ENCODE measurements around the gene RRBP1.

Gene RRBP1

GRCh38 chr20:17652411-17652810, 29.6 kb downstream of the RRBP1 start:
- TF ChIP-seq, protein P1, sequence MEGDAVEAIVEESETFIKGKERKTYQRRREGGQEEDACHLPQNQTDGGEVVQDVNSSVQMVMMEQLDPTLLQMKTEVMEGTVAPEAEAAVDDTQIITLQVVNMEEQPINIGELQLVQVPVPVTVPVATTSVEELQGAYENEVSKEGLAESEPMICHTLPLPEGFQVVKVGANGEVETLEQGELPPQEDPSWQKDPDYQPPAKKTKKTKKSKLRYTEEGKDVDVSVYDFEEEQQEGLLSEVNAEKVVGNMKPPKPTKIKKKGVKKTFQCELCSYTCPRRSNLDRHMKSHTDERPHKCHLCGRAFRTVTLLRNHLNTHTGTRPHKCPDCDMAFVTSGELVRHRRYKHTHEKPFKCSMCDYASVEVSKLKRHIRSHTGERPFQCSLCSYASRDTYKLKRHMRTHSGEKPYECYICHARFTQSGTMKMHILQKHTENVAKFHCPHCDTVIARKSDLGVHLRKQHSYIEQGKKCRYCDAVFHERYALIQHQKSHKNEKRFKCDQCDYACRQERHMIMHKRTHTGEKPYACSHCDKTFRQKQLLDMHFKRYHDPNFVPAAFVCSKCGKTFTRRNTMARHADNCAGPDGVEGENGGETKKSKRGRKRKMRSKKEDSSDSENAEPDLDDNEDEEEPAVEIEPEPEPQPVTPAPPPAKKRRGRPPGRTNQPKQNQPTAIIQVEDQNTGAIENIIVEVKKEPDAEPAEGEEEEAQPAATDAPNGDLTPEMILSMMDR (IDR thresholded peaks at IDR 0.05), result no peak

- TF ChIP-seq, protein P1 (IDR thresholded peaks at IDR 0.05), result peak; percentile 40
These were observed 30.2 kb downstream of the RRBP1 start for GRCh38 chr20:17651760-17652388.

DNA sequence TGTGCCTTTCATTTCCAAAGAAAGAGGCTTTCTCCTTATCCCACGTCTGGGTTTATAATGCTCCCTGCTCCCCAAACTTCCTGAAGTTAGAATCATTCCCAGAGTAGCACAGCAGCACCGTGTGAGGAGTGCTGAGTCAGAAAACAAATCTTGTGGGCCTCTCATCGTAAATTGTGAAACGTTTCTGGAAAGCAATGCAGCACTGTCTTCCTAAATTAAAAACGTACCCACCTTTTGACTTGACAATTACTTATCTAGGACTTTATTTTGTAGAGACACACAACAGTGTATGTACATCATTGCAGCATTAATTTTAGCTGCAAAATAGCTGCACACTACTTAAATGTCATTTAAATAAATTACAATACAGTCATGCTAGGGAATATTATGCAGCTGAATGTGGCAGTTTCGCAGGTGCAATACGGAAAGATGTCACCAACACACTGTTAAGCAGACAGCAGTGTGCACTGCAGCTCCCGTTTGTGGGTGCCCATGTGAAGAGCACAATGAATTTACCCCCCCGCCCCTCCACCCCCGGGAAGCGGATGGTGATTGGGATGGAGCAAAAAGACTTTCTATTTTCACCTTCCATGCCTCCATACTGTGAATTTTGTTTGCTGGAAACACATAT, 30.8 kb downstream of the RRBP1 start:
- TF ChIP-seq, protein P1 (IDR thresholded peaks at IDR 0.05), result no peak

- TF ChIP-seq, protein P1 (IDR thresholded peaks at IDR 0.05), result no peak
These were observed 31.5 kb downstream of the RRBP1 start for GRCh38 chr20:17650301-17651128.

DNA sequence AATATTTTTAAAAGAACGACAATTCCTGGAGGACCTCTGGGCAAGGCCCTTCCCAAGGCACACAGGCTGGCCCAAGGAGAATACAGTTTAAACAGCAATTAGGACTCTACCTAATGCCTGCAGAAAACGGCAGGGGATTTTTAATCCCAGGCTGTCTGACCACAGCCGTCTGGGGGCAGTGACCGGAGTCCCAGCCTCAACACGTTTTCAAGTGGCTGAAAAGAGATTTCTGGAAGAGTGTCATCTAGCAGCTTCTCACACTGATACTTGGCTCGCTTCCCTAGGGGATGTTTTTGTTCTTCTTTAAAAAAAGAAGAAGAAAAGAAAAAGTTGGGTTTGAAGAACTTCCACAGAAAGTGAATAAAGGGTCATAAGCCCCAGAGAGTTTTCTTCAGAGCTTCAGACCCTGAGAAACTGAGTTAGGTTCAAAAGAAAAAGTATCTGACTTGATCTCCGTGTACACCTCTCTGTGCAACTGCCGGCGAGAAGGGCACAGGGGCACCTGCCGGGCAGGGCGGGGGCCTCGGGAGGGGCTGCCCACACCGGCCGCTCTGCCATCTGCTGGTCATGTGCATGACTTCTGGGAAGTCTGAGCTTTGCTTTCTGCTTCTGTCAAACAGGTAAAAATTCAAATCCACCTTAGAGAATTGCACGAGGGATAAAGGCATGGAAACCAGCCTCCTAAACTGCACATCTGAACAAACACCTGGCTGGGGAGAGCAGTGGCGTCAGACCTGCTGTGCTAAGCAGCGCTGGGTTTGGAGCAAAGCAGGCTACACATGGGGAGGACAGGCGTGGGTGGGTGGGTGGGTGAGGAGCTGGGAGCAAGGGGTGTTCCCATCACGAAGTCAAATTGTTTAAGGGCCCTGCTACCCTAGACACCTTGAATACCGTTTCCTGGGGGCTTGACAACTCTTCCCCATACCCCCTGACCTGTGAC, 33.0 kb downstream of the RRBP1 start:
- TF ChIP-seq, protein P1 (IDR thresholded peaks at IDR 0.05), result peak; percentile 54

- TF ChIP-seq, protein P1 (IDR thresholded peaks at IDR 0.05), result no peak
These were observed 33.8 kb downstream of the RRBP1 start for GRCh38 chr20:17648315-17648646.
